22Rv1 (cell line): ENCODE results near the gene PMEPA1.

Experiments used
- CTCF ChIP-seq: fragments of 450-650 bp; IDR thresholded peaks from 2 replicates; pipeline ENCODE4 v1.5.1; 2017; ENCODE audit warnings: mild to moderate bottlenecking
- ZFX ChIP-seq: fragments of 450-650 bp; IDR thresholded peaks from 2 replicates; pipeline ENCODE4 v1.6.1; 2017; ENCODE audit warnings: antibody characterized with exemption, borderline replicate concordance

DNA sequence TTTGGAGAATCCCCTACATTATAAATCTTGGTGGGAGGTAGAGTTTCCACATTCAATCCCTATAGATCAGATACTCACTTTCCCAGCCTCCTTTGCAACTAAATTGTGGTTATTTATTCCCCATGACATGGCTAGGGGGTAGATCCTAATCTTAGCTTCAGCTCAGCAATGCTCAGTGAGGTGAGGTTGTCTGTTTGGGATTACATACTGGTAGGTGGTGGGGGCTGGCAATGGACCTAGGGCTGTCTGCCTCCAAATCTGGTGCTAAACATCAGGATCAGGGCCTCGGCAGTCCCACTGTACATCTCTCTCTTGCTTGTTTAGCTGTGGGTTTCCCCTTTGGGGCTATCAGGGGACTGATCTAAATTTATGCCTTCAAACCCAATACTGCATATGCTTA is 45.8 kb upstream of the PMEPA1 start:
- no peak for TF ChIP-seq CTCF
- TF ChIP-seq ZFX = no peak
